Measurements from ENCODE around the gene TNFAIP8L1.

Gene TNFAIP8L1

GRCh38 chr19:4609878-4610511 lies 29.3 kb upstream of the TNFAIP8L1 start:
- DNase-seq (ENCODE audit: low read depth): no peak

DNA sequence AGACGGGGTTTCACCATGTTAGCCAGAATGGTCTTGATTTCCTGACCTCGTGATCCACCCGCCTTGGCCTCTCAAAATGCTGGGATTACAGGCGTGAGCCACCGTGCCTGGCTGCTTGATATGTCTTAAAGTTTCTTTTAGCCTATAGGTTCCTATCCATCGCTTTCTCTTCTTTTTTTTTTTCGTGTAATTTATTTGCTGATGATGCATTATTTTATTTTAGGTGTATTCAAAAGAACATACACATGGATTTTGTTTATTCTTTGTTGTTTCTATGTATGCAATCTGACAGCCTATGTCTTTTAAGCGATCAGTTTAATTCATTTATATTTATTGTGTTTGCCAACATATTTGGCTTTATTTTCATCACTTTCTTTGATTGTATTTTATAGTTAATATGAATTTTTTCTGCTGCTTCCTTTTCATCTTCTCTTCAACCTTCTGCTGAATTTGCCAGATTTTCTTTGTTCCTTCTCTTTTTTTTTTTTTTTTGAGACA lies 26.0 kb upstream of the TNFAIP8L1 start:
- no peak for DNase-seq (ENCODE audit: low read depth)

GRCh38 chr19:4618019-4618418 lies 21.3 kb upstream of the TNFAIP8L1 start:
- no peak for DNase-seq (ENCODE audit: low read depth)

GRCh38 chr19:4619668-4620294 lies 19.5 kb upstream of the TNFAIP8L1 start:
- no peak for DNase-seq (ENCODE audit: low read depth)

DNA sequence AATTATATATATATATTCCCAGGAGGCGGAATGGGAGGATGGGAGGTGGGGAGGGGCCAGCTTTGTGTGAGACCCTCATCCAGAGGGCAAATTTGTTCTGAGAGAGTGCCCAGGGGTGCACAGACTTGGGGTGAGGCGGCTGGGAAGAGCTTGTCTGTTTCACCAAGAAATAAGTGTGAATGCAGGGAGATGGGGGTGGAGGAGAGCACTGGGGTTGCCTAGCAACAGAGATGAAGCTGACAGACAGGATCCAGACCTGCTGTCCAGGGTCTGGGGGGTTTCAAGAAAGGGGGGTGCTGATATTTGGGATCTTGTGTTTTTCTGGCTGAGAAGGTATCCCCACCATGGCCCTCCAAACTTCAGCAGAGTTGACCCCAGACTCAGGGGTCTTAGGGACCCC lies 18.6 kb upstream of the TNFAIP8L1 start:
- DNase-seq (ENCODE audit: low read depth): no peak

DNA sequence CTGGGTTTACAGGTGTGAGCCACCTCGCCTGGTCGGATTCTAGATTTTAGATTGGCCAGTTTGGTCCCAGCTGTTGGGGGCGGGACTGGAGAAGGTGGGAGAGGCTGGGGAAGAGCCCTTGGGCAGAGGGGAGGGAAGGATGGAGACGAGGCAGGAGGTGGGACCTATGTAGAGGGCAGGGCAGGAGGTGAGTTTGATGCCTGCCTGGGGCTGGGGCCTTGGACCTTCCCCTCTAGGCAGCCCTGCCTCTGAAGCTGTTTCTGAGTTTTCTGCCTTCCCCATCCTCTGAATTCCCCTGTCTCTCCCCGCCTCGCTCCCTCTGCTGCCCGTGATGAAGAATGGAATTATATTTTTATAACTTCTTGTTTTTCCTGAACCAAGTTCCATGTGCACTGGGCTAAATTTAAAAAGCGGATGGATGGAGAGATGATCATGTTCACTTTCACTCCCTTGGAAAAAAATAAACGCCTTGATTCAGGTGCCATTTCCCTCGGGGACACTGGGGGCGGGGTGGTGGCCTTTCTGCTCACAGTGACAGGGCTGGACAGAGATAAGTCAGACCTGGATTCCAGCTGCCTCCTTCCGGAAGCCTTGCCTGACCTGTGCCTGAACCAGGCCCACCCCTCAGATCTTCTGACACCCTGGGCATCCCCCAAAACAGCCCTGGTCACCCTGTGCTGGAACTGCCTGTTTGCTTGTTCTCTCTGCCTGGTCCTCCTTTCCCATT lies 16.5 kb upstream of the TNFAIP8L1 start:
- no peak for DNase-seq (ENCODE audit: low read depth)

- DNase-seq (ENCODE audit: low read depth): no peak
Observed at GRCh38 chr19:4624301-4624700, 15.0 kb upstream of the TNFAIP8L1 start.

- DNase-seq (ENCODE audit: low read depth): no peak
Observed at GRCh38 chr19:4624733-4625362, 14.5 kb upstream of the TNFAIP8L1 start.

DNA sequence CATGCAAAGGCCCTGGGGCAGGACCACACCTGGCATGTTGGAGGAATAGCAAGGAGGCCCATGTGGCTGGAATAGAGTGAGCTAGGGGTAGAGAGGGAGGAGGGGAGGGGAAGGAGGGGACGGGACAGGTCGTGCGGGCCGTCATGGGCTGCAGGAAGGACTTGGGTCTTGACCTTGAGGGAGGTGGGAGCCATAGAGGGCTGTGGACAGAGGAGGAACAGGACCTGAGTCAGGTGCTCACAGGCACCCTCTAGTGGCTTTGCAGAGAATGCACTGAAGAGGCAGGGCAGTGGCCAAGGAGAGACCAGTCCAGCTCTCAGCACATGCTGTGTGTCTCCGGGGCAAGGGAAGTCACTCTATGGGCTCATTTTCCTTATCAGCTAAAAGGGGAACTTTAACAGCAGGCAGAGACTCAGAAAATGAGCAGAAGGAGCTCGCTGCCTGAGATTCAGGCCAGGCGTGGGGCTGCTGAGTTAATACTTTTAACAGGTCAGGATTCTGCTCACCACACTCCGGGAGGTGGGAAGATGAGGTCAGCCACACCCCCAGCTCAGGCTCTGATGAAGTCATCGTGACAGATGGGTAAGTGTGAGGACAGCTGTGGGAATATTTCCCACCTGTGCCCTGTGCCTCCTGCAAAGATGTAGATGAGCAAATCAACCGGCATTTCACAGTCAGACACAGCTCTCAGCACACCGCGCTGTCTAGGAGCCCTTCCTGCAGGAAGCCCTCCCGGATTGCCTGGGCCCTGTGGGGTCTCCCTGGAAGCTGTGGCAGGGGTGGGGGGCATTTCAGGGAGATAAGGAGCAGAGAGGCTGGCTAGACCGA lies 6.0 kb upstream of the TNFAIP8L1 start:
- DNase-seq (ENCODE audit: low read depth): peak; percentile 10

DNA sequence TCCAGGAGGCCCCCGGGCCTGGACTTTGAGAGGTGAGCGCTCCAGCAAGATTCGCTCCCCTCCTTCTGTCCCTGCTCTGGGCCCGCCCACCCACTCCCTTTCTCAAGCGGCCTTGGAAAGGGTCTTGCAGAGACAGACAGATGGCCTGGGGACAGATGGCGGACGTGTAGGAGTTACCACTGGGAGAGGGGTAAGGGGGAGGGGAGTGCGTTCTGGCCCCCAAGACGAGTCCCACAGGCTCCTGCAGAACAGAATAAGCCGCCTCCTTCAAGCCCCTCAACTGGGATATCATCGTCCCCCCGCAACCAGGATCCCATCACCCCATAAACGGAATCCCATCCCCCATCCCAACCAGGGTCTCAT lies 3.6 kb upstream of the TNFAIP8L1 start:
- DNase-seq (ENCODE audit: low read depth): no peak

DNA sequence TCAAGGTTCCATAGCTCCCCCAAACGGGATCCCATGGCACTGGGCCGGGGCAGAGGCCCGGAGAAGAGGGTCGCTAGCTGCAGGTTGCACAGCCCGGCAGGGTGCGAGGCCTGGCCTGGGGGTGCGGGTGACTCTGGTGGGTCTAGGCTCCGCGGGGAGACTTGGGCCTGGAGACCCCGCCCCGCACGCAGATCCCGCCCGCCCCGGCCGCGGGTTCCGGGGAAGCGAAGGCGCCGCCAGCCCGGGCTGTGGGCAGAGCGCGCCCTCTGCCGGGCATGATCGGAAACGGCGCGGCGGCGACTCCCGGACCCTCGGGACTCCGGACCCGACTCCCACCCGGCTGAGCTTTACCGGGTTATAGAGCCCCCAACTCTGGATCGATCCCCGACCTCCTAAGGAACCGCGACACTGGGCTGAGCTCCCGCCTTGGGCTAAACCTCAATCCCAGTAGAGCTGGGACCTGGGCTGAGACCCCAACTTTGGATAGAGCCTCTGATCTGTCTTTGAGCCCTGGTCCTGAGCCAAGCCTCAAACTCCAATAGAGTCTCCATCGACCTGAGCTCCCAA lies 3.1 kb upstream of the TNFAIP8L1 start:
- no peak for DNase-seq (ENCODE audit: low read depth)

- DNase-seq (ENCODE audit: low read depth): no peak
Observed at GRCh38 chr19:4636761-4637160, 2.6 kb upstream of the TNFAIP8L1 start.

DNA sequence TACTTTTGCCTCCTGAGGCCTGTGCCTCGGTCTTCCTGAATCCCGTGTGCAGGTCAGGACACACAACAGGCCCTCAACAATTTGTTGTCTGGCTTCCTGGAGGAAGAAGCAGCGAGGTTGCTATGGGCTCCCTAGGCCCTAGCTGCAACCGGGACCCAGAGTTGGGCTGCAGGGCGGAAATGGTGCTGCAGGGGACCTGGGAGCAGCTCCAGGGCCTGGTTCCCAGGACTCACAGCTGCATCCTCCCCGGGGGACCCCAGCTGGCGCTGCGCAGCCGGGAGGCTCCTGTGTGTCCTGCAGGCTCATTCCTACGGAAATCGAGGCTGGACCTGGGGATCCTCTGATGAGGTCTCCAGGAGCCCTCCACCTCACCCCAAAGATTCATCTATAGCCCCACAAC lies 999 bp upstream of the TNFAIP8L1 start:
- no peak for DNase-seq (ENCODE audit: low read depth)

- DNase-seq (ENCODE audit: low read depth): no peak
Observed at GRCh38 chr19:4639531-4640246, 373 bp downstream of the TNFAIP8L1 start.

DNA sequence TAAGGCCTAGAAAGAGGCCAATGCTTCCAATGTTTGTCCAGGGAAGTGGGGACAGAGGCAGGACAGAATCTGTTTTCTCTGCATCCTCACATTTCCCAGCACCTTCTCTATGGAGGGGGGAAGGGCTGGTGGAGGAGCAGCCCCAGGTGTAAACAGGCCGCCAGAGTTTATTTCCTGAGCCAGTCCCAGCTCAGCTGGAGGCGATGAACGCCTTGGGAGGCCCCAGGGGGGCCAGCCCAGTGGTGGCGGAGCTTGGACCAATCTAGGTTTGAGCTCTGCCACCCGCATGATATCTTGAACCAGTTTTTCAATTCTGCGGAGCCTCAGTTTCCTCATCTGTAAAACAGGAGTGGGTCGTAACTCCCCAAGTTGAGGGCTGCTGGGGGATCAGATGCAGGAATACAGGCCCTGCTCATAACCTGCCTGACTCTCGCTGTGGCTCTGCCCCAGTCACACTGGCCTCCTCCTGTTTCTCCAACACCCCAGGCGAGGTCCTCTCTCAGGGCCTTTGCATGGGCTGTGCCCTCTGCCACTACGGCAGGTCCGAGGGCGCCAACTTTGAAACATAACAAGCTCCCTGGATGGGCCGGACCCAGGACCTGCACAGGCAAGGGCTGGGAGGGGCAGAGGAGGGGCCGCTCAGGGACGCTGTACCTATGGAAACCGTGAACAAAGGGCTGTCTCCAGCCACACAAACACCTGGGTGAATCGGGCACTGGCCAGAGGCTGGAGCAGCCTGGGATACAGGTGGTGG lies 1.1 kb downstream of the TNFAIP8L1 start:
- DNase-seq (ENCODE audit: low read depth): no peak

DNA sequence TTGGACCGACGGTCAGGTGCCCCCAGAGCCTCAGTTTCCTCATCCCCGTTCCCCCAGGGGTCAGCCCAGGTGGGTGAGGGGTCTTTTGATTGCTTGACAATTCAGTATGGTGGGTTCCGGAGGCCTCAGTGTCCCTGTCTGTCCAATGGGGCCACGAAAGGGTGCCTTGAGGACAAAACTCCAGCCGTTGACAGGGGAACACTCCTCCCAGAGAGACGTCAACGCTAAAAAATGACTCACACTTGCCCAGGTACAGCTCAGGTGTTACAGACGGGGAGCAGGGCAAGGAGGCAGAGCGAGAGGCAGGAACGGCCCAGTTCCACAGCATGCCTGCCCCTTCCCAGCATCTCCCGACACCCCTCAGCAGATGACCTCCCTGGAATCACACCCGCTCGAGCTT lies 1.8 kb downstream of the TNFAIP8L1 start:
- DNase-seq (ENCODE audit: low read depth): no peak

DNA sequence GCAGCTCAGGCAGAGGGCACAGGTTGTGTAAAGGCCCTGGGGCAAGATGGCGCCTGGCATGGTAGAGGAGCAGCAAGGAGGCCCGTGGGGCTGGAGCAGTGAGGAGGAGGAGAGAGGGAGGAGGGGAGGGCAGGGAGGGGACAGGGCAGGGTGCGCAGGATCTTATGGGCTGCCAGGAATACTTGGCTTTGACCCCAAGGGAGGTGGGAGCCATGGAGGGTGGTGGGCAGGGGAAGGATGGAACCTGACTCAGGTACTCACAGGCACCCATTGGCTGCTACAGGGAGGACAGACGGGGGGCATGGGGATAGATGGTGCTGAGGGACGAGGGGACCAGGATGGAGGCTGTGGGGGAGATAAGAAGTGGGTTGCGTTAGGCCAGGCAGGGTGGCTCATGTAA lies 3.3 kb downstream of the TNFAIP8L1 start:
- DNase-seq (ENCODE audit: low read depth): no peak

DNA sequence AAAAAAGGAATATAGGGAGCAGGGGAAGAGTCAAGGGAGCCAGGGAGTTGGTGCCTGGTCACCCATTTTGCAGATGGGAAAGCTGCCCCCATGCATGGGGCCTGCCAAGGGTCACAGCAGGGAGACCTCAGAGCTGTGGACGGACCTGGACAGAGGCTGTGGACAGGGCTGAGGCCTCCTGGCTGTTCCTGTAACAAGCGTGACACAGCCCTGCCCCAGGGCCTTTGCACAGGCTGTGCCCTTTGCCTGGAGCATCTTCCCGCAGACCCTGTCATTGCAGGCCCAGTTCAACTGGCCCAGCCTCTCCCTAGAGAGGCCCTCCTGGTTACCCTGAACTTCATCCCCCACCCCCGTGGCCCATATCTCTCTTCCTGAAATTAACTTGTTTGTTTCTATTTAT lies 6.4 kb downstream of the TNFAIP8L1 start:
- no peak for DNase-seq (ENCODE audit: low read depth)

- DNase-seq (ENCODE audit: low read depth): no peak
Observed at GRCh38 chr19:4647676-4648644, 8.6 kb downstream of the TNFAIP8L1 start.

All from GM04503 (cell line).